AG09319 (cell line): ENCODE results near the gene JADE3.

ENCODE experiments used
- DNase-seq: peaks from one replicate; pipeline ENCODE4 v3.0.0-alpha.2; 2010; ENCODE audit warnings: low read depth; ENCODE audit errors: extremely low read depth
- CTCF ChIP-seq: IDR thresholded peaks from 2 replicates; pipeline ENCODE4 v1.5.1; 2011; ENCODE audit warnings: low read depth, mild to moderate bottlenecking, inconsistent platforms, low read length, moderate library complexity

JADE3 gene

GRCh38 chrX:47026198-47026597 lies 114.0 kb downstream of the JADE3 start:
- TF ChIP-seq CTCF: no peak
- no peak for DNase-seq

GRCh38 chrX:47030339-47030738 lies 118.1 kb downstream of the JADE3 start:
- DNase-seq: peak; percentile 27
- peak; percentile 65 for TF ChIP-seq CTCF

- no peak for DNase-seq
- TF ChIP-seq CTCF: no peak
These were observed 135.8 kb downstream of the JADE3 start for GRCh38 chrX:47047989-47048388.

- TF ChIP-seq CTCF: no peak
- no peak for DNase-seq
These were observed 147.1 kb downstream of the JADE3 start for GRCh38 chrX:47059142-47059874.

- no peak for TF ChIP-seq CTCF
These were observed 148.5 kb downstream of the JADE3 start for GRCh38 chrX:47060708-47061107.

GRCh38 chrX:47061238-47061919 lies 149.2 kb downstream of the JADE3 start:
- no peak for DNase-seq
- no peak for TF ChIP-seq CTCF

More at GRCh38 chrX:47060708-47061107, 148.5 kb downstream of the JADE3 start:
- DNase-seq: no peak

- TF ChIP-seq CTCF: no peak
- no peak for DNase-seq
These were observed 151.0 kb downstream of the JADE3 start for GRCh38 chrX:47063179-47063578.
